Measurements from ENCODE around the gene TAPT1. TPM values are rescaled to one million over a fixed set of nuclear protein-coding genes. Genes with fewer than 3 reads are reported as not detected.
"Not testable (repeated sequence)": the region's sequence is repeated elsewhere in the genome, so short reads cannot be mapped to it uniquely, and the experiment has no call there.

The TAPT1 gene
- total RNA-seq, 1 donor from 2014 or later = 47.5 TPM

- no peak for DNase-seq (ENCODE audit: low spot score)
These were observed 42.7 kb downstream of the TAPT1 start for GRCh38 chr4:16183604-16184003.

DNA sequence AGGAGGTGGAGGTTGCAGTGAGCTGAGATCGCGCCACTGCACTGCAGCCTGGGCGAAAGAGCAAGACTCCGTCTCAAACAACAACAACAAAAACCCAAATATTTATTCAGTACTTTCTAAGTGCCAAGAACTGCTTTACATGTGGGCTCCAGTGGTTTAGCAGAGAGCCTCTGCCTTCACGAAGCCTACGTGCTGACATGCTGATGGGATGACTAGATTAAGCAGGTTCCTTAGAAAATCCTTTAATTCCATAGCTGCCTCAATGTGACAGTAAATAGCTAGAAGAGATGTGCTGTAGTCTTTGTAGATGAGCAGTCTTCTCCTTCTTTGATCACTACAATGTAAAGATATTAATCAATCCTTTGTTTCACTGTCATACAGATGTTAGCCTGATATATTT is 49.6 kb downstream of the TAPT1 start:
- DNase-seq (ENCODE audit: low spot score) = no peak

DNA sequence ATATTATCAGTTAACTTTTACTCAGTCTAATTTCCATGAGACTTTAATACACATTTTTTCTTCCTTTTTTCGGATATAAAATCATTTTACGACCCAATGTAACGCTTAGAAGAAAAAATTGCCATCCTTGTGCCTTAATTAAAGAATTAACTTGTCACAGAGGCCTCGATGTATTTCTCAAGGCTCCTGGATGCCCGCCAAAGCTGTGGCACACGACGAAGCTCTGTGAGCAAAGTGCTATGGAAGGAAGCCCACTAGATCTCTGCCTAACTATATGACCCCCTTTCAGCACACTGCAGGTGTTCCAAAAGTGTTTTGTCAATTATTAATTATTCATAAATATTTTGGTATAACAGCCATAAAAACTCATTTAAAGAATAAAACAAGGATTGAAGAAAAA is 54.4 kb downstream of the TAPT1 start:
- DNase-seq (ENCODE audit: low spot score) = no peak

DNA sequence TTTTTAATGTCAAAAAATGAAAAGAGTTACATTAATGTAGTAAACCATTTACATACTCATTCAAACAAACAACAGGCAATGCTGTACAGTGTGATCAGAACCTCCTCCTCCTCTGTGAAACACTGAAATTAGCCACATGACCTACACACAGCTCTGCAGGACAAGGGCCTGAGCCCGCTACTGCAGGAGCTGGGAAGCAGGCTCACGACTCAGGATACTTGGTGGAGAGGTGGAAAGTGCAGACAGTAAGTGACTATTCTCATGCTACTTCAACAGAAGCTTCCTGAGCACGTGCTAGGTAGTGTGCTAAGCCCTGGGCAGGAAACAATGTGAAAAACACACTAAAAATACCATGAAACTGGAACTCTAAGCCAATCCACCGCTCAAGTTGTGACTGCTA is 56.8 kb downstream of the TAPT1 start:
- no peak for DNase-seq (ENCODE audit: low spot score)

GRCh38 chr4:16168710-16169388 is 57.4 kb downstream of the TAPT1 start:
- no peak for DNase-seq (ENCODE audit: low spot score)

- no peak for DNase-seq (ENCODE audit: low spot score)
These were observed 58.1 kb downstream of the TAPT1 start for GRCh38 chr4:16168144-16168543.

DNA sequence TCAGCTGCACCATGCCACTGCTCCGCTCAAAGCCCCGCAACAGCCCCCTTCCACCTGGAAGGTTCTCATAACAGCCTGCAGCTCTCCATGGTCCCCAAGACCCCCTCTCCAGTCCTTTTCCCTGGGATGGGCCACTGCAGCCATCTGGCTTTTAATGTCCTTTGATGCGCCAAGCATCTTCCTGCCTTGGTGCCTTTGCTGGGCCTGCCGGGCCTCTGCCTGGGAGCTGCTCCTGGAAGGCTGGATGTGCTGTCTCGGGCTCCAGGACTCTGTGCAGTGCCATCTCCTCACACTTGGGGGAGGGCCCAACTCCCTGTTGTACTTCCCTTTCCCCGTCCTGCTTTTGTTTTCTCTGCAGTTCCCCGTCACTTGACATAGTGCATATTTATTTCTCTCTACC is 60.3 kb downstream of the TAPT1 start:
- DNase-seq (ENCODE audit: low spot score) = no peak

GRCh38 chr4:16162891-16163290 is 63.4 kb downstream of the TAPT1 start:
- DNase-seq (ENCODE audit: low spot score) = no peak

- DNase-seq (ENCODE audit: low spot score) = no peak
These were observed 64.3 kb downstream of the TAPT1 start for GRCh38 chr4:16161851-16162408.

DNA sequence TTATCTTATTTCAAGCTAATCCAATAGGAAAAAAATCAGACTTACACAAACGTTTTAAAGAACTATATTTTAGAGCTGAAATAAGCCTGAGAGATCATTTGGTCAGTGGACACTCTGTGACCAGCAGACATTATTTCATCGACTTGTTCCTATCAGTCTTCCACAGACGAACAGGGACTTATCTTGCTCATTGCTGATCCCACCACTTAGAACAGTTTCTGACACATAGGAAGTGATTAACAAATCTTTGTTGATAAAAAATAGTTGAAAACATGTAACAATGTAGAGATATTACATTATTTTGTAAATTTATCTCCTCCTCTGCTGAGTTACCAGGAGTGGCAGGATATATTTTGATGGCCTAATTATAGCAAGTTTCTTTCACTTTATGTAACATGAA is 65.8 kb downstream of the TAPT1 start:
- DNase-seq (ENCODE audit: low spot score) = no peak

- DNase-seq (ENCODE audit: low spot score) = no peak
These were observed 67.0 kb downstream of the TAPT1 start for GRCh38 chr4:16159286-16159685.

- no peak for DNase-seq (ENCODE audit: low spot score)
These were observed 67.8 kb downstream of the TAPT1 start for GRCh38 chr4:16158504-16158852.

DNA sequence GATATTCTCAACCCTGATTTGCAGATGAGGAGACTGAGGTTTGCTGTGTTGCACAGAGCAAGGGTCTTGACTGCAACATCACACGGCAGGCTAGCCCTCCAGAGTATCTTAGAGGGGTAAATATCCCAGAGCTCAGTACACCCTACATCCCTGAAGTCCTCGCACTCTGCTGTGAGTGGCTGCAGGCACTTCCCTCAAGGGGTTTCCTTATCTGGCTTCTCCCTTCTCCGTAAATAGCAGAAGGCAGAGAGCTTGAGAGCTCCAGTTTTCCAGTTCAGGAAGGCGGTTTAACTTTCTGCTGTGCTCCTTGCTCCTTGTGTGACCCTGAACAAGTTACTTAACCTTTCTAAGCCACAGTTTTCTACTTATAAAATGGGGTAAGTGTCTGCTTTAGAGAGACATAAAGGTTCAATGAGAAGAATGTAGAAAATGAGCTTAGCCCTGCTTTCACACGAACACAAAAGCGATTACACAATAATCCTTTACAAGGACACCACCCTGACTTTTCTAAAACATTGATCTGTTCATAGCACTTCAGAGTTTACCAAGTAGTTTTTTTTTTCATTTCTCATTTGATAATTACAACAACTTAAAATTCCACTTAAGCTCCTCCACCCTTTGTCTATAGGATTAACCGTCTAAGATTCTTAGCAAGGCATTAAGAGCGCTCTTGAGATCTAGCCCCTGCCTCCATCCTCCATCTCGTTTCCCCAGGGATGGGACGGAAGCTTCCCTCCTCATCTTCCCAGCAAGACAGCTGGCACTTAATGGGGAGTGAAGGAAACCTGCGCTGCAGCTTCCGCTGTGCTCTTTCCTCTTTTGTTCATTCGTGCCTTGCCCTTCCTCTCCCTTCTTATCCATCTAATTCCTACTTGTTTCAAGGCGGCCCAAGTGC is 68.4 kb downstream of the TAPT1 start:
- DNase-seq (ENCODE audit: low spot score) = no peak

GRCh38 chr4:16155528-16156169 is 70.6 kb downstream of the TAPT1 start:
- DNase-seq (ENCODE audit: low spot score) = no peak

DNA sequence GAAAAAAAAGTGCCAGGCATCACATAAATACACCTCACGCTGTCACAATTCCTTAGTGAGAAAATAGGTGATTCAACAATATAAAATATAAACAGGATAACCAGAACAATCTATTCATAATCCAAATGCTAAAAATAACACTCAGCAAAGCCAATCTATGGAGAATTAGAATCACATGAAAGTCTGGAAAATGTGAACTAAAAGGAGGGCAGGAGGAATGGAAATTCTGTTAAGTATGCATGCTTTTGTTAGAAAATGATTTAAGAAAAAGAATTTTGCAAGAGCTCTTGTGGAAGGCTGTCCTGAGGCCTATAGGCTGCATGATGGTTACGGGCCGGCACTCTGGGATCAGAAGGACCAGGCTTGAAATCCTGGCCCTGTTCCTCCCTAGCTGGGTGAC is 71.8 kb downstream of the TAPT1 start:
- no peak for DNase-seq (ENCODE audit: low spot score)

- DNase-seq (ENCODE audit: low spot score) = no peak
These were observed 75.6 kb downstream of the TAPT1 start for GRCh38 chr4:16150716-16151115.

DNA sequence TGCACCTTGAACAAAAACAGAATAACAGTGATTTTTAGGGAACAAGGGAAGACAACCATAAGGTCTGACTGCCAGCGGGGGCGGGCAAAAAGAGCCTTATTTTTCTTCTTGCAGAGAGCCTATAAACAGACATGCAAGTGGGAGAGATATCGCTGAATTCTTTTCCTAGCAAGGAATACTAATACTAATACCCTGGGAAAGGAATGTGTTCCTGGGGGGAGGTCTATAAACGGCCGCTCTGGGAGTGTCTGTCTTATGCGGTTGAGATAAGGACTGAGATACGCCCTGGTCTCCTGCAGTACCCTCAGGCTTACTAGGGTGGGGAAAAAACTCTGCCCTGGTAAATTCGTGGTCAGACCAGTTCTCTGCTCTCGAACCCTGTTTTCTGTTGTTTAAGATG is 81.4 kb downstream of the TAPT1 start:
- not testable (repeated sequence) for DNase-seq (ENCODE audit: low spot score)

DNA sequence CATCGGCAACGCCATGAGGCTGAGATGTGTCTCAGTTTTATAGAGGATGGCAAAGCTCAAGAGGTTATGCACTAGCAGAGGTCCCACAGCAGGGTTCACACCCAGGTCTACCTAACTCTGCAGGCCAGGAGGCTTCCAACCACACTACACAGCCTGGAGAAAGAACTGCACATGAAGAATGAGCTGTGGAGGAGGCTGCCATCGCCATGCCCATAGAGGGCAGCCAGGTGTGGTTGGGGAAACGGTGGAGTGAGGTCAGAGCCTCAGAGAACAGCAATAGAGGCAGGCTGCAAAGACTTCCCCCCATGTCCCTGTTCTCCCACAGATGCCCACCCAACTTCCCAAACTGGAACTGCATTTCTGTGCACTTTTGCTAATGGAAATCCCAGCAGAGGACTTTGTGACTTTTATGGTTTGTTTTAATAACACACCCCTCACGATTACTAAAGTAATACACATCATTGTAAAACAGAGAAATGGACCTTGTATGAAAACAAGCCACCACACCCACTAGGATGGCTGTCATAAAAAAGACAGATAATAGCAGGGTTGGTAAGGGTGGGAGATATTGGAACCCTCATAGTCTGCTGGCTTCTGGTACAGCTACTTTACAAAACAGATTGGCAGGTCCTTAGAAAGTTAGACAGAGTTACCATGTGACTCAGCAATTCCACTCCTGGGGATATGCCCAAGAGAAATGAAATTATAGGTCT is 83.5 kb downstream of the TAPT1 start:
- no peak for DNase-seq (ENCODE audit: low spot score)

GRCh38 chr4:16140879-16141249 is 85.4 kb downstream of the TAPT1 start:
- DNase-seq (ENCODE audit: low spot score) = peak; percentile 78

DNA sequence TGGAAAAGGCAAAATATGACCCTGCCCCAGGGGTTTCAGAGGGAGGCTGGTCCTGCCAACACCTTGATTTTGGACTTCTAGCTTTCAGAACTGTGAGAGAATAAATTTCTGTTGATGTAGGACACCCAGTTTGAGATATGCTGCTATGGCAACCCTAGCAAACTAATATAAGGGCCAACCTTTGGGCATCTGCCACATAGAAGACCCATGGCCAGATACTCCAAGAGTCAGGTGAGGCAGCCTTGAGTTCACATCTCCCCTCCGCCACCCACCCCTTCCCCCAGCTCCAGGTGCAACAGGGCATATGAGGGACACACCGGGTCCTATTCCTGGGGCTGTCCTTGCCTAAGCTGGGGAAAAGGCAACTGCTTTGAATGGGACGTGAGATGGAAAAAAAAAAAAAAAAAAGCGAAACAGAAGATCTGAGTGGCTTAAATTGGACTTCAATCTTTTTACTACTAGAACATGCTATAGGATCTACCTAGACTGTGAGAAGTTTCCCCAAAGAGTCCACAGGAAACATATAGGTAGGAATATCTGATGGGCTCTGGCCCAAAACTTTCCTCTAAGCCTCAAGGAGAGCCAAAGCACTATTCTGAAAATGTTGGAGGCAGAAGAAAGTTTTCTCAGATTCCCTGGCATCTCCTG is 85.9 kb downstream of the TAPT1 start:
- DNase-seq (ENCODE audit: low spot score) = no peak

All from ureter (tissue), 1 donor.